Cardiac muscle cell (in vitro differentiated cells and primary cell): ENCODE measurements around the gene GRAMD2B. TPM values are rescaled to one million over a fixed set of nuclear protein-coding genes. Genes with fewer than 3 reads are reported as not detected.
A peak's percentile ranks its signal among the peaks of the same experiment; 100 is the strongest.

Experiments used
- DNase-seq, 2 donors: peaks; one replicate each; pipeline versions ENCODE4 v3.0.0 to v3.0.0-alpha.2; 2010 to 2017; ENCODE audit warnings: low read depth in 1 of 2, low spot score in 1 of 2
- H3K27ac ChIP-seq: fragments of 200-600 bp; sonication (generic); 2 replicates; pipeline ENCODE4 v1.5.1; 2016
- H3K27me3 ChIP-seq: fragments of 200-600 bp; sonication (generic); 2 replicates; pipeline ENCODE4 v1.6.0; 2016; ENCODE audit warnings: control low read depth
- H3K36me3 ChIP-seq: fragments of 200-600 bp; sonication (generic); 2 replicates; pipeline ENCODE4 v1.5.1; 2016; ENCODE audit warnings: control low read depth
- H3K4me1 ChIP-seq: fragments of 200-600 bp; sonication (generic); 2 replicates; pipeline ENCODE4 v1.8.1; 2017; ENCODE audit warnings: low read depth, mild to moderate bottlenecking, mixed run types
- H3K4me3 ChIP-seq: fragments of 200-600 bp; sonication (generic); 2 replicates; pipeline ENCODE4 v1.5.1; 2016; ENCODE audit warnings: mild to moderate bottlenecking
- H3K9me3 ChIP-seq: fragments of 200-600 bp; sonication (generic); 2 replicates; pipeline ENCODE4 v1.5.1; 2017; ENCODE audit warnings: low read depth, mild to moderate bottlenecking, control low read depth
- polyA plus RNA-seq: library from polyadenylated mRNA; unstranded; fragments of >200 nt; fragmentation: Nextera tagmentation; extraction: Ambion mirVana; gene quantifications from 2 replicates; pipeline ENCODE4 v1.2.1, GENCODE V29; 2016
- total RNA-seq: library from RNA; depleted of rRNA; stranded (reverse); fragments of >200 nt; gene quantifications from 2 replicates; pipeline ENCODE4 v1.2.3, GENCODE V29; 2016
- TF ChIP-seq, protein P1 (sequence below): IDR thresholded peaks from 2 replicates; pipeline ENCODE4 v1.5.1; 2012; ENCODE audit warnings: low read depth, mild to moderate bottlenecking, low read length

Gene GRAMD2B
- total and polyA plus RNA-seq, 2 experiments from 2014 or later: 17.7 to 26.8 TPM

DNA sequence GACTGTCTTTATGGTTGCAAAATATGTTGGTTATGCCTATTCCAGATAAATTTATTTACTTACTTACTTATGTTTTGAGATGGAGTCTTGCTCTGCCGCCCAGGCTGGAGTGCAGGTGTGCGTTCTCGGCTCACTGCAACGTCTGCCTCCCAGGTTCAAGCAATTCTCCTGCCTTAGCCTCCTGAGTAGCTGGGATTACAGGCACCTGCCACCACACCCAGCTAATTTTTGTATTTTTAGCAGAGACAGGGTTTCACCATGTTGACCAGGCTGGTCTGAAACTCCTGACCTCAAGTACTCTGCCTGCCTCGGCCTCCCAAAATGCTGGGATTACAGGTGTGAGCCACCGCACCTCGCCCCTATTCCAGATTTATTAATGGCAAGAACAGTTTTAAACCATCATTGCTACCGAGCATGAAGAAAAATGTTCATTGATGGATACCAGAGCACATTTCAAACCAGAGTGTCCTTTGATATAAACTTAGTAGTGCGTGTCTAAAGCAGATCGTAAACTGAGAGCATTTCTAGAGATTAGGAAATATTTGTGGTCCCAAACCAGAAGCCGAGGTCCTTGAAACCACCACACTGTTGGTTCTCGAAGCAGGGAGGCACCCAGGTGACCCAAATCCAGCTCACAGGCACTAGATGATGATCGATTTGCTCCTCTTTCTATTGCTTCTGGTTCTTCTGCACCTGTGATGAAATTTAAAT lies 85.2 kb downstream of the GRAMD2B start:
- Histone ChIP-seq H3K9me3 (no peaks in the 10 kb centered on the region), H3K4me1 (peaks cover 6% of the 10 kb centered on the region), H3K4me3 (no peak overlapping the region), H3K36me3 (no peaks in the 10 kb centered on the region), H3K27me3 (no peaks in the 10 kb centered on the region), H3K27ac (no peak overlapping the region)
- TF ChIP-seq, protein P1, sequence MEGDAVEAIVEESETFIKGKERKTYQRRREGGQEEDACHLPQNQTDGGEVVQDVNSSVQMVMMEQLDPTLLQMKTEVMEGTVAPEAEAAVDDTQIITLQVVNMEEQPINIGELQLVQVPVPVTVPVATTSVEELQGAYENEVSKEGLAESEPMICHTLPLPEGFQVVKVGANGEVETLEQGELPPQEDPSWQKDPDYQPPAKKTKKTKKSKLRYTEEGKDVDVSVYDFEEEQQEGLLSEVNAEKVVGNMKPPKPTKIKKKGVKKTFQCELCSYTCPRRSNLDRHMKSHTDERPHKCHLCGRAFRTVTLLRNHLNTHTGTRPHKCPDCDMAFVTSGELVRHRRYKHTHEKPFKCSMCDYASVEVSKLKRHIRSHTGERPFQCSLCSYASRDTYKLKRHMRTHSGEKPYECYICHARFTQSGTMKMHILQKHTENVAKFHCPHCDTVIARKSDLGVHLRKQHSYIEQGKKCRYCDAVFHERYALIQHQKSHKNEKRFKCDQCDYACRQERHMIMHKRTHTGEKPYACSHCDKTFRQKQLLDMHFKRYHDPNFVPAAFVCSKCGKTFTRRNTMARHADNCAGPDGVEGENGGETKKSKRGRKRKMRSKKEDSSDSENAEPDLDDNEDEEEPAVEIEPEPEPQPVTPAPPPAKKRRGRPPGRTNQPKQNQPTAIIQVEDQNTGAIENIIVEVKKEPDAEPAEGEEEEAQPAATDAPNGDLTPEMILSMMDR: no peak
- no peak for DNase-seq

DNA sequence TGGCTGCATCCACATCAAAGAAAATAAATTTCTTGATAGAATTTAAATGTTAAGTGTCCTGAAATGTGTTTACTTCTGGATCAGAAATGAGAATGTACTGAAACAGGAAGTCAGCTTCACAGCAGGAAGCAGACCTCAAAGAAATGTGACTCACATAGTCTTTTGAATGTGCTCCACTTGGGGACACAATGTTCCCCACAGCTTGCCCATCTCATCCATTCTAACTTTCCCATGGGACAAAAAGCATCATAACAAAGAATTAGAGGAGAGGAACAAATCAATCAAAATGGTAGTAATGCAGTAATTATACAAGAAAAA lies 85.7 kb downstream of the GRAMD2B start:
- Histone ChIP-seq H3K27ac (no peak overlapping the region), H3K4me3 (no peak overlapping the region), H3K27me3 (no peaks in the 10 kb centered on the region), H3K4me1 (peaks cover 1% of the 10 kb centered on the region), H3K9me3 (no peaks in the 10 kb centered on the region), H3K36me3 (no peaks in the 10 kb centered on the region)
- DNase-seq: peak in 1 of 2 donors; percentile 41
- TF ChIP-seq, protein P1: no peak

DNA sequence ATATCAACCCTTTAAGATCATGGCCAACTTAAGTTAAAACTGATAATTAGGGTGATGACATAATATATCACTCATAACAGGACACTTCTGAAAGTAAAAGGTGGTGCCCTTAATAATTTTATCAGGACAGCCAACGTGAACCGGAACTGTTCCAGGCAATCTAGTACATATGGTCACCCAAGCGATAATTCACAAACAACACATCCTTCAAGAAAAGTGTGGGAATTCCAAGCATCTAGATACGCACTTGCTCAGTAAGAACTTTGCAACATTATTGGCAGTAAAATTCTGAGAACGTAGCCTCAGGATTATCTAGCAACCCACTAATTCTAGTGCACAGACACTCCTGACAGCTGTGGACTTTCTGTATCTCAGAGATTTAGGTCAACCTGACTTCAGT lies 86.1 kb downstream of the GRAMD2B start:
- no peaks in the 10 kb centered on the region for H3K36me3 ChIP-seq
- DNase-seq: peak in 1 of 2 donors; percentile 54
- H3K27me3 ChIP-seq: no peaks in the 10 kb centered on the region
- no peak overlapping the region for H3K4me3 ChIP-seq
- no peak overlapping the region for H3K27ac ChIP-seq
- no peaks in the 10 kb centered on the region for H3K9me3 ChIP-seq
- TF ChIP-seq, protein P1: no peak
- H3K4me1 ChIP-seq: no peaks in the 10 kb centered on the region

DNA sequence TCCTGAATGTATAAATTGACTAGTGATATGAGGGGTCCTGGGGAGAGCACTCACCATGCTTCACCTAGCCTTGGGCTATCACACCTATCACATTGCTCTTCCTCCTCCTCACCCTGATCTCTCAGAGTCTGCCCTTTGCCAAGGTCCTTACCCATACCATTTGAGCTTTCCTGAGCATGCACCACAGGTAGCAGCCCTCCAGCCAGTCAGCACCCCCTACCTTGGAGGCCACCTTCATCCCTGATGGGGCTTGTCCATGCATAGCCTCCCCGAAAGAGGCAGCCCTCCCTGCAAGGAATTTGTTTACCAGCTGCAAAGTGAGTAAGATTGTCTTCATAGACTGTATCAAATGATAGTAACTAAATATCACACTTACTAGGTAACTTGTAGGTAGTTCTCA lies 88.8 kb downstream of the GRAMD2B start:
- no peaks in the 10 kb centered on the region for H3K9me3 ChIP-seq
- H3K36me3 ChIP-seq: no peaks in the 10 kb centered on the region
- H3K27ac ChIP-seq: no peak overlapping the region
- H3K4me3 ChIP-seq: no peak overlapping the region
- H3K4me1 ChIP-seq: peaks cover 15% of the 10 kb centered on the region
- TF ChIP-seq, protein P1: no peak
- H3K27me3 ChIP-seq: no peaks in the 10 kb centered on the region
- DNase-seq: no peak

DNA sequence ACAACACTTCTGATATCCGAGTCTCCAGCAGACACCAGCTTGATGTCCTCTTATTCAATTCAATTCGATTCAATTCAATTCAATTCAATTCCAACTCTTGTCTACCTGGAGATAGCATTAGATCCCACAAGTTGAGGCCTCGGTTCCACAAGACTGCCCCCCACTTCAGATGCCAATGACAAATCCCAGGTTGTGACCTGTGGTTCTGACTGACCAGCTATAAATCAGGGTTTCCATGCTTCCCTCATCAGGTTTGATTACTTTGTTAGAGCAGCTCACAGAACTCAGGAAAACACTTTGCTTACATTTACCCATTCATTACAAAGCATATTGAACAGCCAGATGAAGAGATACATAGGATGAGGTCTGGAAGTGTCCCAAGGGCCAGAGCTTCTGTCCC lies 89.2 kb downstream of the GRAMD2B start:
- TF ChIP-seq, protein P1: no peak
- no peak for DNase-seq
- Histone ChIP-seq H3K9me3 (no peaks in the 10 kb centered on the region), H3K36me3 (no peaks in the 10 kb centered on the region), H3K27me3 (no peaks in the 10 kb centered on the region), H3K4me1 (peaks cover 15% of the 10 kb centered on the region), H3K27ac (no peak overlapping the region), H3K4me3 (no peak overlapping the region)

DNA sequence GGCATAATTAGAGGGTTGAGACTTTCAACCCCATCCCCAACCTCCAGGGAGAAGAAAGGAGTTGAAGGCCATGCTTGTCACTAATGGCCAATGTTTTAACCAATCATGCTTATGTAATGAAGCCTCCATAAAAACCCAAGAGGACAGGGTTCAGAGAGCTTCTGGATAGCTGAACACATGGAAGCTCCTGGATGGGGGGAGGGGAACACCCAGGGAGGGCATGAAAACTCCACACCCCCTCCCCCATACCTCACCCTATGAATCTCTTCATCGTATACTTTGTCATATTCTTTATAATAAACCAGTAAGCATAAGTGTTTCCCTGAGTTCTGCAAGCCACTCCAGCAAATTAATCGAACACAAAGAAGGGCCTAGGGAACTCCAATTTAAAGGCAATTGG lies 90.1 kb downstream of the GRAMD2B start:
- H3K4me1 ChIP-seq: peaks cover 15% of the 10 kb centered on the region
- no peak overlapping the region for H3K27ac ChIP-seq
- no peak overlapping the region for H3K4me3 ChIP-seq
- no peaks in the 10 kb centered on the region for H3K36me3 ChIP-seq
- TF ChIP-seq, protein P1: no peak
- H3K9me3 ChIP-seq: no peaks in the 10 kb centered on the region
- DNase-seq: no peak
- no peaks in the 10 kb centered on the region for H3K27me3 ChIP-seq
